GM23338 (cell line): ENCODE measurements around the gene GNB1L.

Source experiments
- CREB1 ChIP-seq: fragments of 250-450 bp; sonication (Bioruptor Pico); IDR thresholded peaks from 2 replicates; pipeline ENCODE4 v1.5.0; 2020; ENCODE audit warnings: low read depth, mild to moderate bottlenecking, moderate library complexity
- EZH2 ChIP-seq: fragments of 200-600 bp; sonication (generic); IDR thresholded peaks from one replicate; pipeline ENCODE4 v1.8.0; 2017; ENCODE audit warnings: antibody characterized with exemption, mild to moderate bottlenecking, low read depth; ENCODE audit not compliant: unreplicated experiment
- JUNB ChIP-seq: IDR thresholded peaks from one replicate; pipeline ENCODE4 v1.6.1; 2016; ENCODE audit warnings: antibody characterized with exemption; ENCODE audit not compliant: unreplicated experiment
- POLR2AphosphoS5 ChIP-seq: IDR thresholded peaks from 2 replicates; pipeline ENCODE4 v1.6.1; 2016; ENCODE audit warnings: antibody characterized with exemption, low read depth
- ZNF114 ChIP-seq: fragments of 250-450 bp; sonication (Bioruptor Pico); IDR thresholded peaks from 2 replicates; pipeline ENCODE4 v1.5.0; 2020; ENCODE audit warnings: mild to moderate bottlenecking, moderate library complexity
- TF ChIP-seq, protein P1 (sequence below), 2 experiments: fragments of 200-600 bp in 1 of 2; sonication (generic) in 1 of 2; conservative IDR thresholded peaks; 2 replicates each; pipeline versions ENCODE4 v1.5.1 to v1.6.1; 2016 to 2017; ENCODE audit warnings: antibody characterized with exemption in 2 of 2, low read depth in 2 of 2, mild to moderate bottlenecking in 2 of 2, moderate library complexity in 1 of 2

DNA sequence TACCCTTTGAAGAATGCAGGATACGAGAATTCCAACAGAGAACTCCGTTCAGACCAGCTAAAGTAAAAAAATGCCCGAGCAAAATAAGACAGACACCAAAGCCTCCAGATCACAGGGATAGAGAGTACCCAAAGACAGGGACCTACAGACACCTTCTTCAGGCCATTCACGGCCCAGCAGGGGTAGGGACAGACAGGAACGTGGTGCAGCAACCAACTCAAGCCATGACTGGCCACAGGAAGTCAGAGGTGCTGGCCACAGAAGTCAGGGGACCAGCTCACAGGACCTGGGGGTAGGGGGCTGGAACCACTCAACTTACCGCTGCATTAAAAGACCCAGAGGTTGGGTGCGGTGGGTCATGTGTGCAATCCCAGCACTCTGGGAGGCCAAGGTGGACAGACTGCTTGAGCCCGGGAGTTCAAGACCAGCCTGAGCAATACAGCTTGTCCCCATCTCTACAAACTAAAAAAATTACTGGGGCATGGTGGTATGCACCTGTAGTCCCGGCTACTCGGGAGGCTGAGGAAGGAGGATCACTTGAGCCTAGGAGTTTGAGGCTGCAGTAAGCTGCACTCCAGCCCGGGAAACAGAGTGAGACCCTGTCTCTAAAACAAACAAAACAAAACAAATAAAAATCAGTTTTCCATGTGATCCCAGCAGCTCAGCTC is 47.0 kb upstream of the GNB1L start:
- TF ChIP-seq, protein P1, sequence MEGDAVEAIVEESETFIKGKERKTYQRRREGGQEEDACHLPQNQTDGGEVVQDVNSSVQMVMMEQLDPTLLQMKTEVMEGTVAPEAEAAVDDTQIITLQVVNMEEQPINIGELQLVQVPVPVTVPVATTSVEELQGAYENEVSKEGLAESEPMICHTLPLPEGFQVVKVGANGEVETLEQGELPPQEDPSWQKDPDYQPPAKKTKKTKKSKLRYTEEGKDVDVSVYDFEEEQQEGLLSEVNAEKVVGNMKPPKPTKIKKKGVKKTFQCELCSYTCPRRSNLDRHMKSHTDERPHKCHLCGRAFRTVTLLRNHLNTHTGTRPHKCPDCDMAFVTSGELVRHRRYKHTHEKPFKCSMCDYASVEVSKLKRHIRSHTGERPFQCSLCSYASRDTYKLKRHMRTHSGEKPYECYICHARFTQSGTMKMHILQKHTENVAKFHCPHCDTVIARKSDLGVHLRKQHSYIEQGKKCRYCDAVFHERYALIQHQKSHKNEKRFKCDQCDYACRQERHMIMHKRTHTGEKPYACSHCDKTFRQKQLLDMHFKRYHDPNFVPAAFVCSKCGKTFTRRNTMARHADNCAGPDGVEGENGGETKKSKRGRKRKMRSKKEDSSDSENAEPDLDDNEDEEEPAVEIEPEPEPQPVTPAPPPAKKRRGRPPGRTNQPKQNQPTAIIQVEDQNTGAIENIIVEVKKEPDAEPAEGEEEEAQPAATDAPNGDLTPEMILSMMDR (conservative IDR thresholded peaks at IDR 0.05; ENCODE audit: low read depth in 2 of 2), result no peak
- TF ChIP-seq JUNB, result no peak
- TF ChIP-seq EZH2, result no peak
- TF ChIP-seq POLR2AphosphoS5, result no peak
- no peak for TF ChIP-seq CREB1
- no peak for TF ChIP-seq ZNF114 (CRISPR knock-in tag)
